Measurements from ENCODE around the gene ALG2.

ALG2 gene

DNA sequence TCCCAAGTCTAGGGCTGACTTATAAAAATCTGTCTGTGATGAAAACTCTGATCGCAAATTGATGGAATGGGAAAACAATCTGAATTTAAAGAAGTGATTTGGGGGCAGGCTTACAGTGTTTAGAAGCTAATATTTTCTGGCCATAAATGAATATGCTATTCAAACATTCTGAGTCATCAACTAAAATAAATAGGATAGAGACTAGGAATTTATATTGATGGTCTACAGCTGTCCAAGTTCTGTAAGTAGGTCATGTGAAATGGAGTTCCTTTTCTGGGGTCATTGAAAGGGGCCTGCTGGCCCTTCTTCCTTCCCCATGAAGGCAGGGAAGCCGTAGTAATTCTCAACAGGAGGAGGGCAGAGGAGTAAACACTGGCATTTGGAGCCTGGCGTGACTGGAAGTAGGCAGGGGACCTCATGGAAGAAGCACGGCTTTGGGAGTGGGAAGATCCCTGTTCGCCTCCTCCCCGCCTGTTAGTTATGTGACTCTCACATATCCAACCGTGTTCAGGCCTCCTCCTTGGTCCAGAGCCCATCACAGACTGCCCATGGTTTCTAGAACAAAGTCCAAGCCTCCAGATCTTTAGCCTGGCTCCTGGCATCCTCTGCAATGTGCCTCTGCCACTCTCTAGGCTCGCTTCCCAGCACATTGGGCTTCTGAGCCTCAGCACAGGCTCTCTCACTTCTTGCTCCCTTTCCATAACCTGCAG lies 31.7 kb downstream of the ALG2 start:
- Mint-ChIP-seq H3K4me1 (peaks cover 8% of the 10 kb centered on the region), H3K9me3 (no peaks in the 10 kb centered on the region), H3K27ac (no peak overlapping the region), H3K4me3 (no peak overlapping the region), H3K36me3 (no peaks in the 10 kb centered on the region)
- no peak for ATAC-seq
- DNase-seq (ENCODE audit: low spot score in 2 of 2), result no peak

DNA sequence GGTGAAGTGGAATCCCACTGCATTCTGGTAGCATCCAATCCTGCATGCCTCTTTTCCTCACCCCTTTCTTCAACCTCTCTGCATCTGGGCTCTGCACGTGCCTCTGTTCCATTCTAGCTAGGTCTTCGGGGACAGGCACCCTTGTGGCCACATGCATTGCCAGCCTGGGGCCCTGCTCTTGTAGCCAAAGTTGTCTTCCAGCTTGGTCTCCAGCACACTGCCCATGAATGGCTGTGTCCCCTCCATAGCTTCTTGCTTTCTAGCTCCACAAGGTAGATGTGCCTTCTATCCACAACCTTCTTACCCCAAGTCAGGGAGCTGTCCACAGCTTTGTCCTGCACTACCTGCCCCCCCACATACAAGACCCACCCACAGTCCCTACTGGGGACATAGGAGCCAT lies 32.6 kb downstream of the ALG2 start:
- Mint-ChIP-seq H3K27ac (peak overlapping the region; percentile 29), H3K9me3 (no peaks in the 10 kb centered on the region), H3K36me3 (no peaks in the 10 kb centered on the region), H3K4me1 (peaks cover 17% of the 10 kb centered on the region), H3K4me3 (no peak overlapping the region)
- ATAC-seq, result no peak
- DNase-seq (ENCODE audit: low spot score in 2 of 2), result no peak

DNA sequence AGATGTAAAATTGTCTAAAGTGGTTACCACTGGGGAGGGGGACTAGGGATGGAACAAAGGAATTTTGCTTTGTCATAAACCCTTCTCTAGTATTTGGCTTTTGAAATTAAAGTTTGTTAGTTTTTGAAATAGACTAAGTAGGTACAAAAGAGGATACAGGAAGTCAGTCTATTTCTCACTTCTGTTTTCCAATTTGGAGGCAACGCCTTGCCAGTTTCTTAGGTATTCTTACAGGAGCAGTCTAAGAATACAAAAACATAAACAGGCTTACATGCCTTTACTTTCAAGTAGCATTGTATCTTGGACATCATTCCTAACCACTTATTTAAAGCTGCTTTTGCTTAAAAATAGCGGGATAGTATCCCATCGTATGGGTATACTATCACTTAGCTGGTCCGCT lies 34.4 kb downstream of the ALG2 start:
- Mint-ChIP-seq H3K27ac (peak overlapping the region; percentile 44), H3K9me3 (no peaks in the 10 kb centered on the region), H3K4me3 (no peak overlapping the region), H3K4me1 (peaks cover 34% of the 10 kb centered on the region), H3K36me3 (no peaks in the 10 kb centered on the region)
- ATAC-seq (no peak), DNase-seq (ENCODE audit: low spot score in 2 of 2) (no peak)

DNA sequence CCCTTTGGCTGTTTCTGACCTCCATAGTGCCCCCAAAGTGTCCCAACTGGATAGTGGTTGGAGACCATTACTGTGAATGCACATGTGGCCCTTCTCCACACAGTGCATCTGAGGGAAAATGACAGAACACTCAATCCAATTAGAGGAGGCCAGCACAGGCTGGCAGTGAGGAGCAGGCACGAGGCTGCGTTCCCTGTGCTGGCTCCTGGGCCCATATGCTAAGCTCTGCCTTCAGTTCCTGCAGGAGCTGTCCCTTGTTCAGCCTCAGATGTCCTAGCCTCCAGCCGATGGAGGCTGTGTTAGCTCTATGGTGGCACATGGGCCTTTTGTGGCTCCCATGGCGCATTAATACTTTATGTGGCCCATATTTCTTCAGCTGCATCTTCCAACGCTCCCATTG lies 35.8 kb downstream of the ALG2 start:
- peaks cover 4% of the 10 kb centered on the region for H3K36me3 Mint-ChIP-seq
- peak overlapping the region; percentile 89 for H3K27ac Mint-ChIP-seq
- DNase-seq (ENCODE audit: low spot score in 2 of 2) (no peak), ATAC-seq (no peak)
- peaks cover 47% of the 10 kb centered on the region for H3K4me1 Mint-ChIP-seq
- H3K4me3 Mint-ChIP-seq, result peak overlapping the region; percentile 54
- no peaks in the 10 kb centered on the region for H3K9me3 Mint-ChIP-seq

DNA sequence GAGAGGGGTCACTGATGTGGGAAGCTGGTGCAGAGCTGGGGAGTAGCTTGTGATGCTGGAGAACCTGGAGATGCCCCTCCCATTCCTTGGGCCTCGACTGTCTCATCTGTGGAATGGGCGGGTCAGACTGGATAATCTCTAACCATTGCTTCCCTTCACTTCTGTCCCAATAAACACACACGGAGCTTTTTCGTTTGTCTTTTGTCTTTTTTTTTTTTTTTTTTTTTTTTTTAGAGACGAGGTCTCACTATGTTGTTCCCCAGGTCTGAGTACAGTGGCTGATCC lies 36.5 kb downstream of the ALG2 start:
- Mint-ChIP-seq H3K27ac (peak overlapping the region; percentile 89), H3K36me3 (peaks cover 4% of the 10 kb centered on the region), H3K9me3 (no peaks in the 10 kb centered on the region), H3K4me3 (peak overlapping the region; percentile 54), H3K4me1 (peaks cover 54% of the 10 kb centered on the region)
- no peak for ATAC-seq
- no peak for DNase-seq (ENCODE audit: low spot score in 2 of 2)

DNA sequence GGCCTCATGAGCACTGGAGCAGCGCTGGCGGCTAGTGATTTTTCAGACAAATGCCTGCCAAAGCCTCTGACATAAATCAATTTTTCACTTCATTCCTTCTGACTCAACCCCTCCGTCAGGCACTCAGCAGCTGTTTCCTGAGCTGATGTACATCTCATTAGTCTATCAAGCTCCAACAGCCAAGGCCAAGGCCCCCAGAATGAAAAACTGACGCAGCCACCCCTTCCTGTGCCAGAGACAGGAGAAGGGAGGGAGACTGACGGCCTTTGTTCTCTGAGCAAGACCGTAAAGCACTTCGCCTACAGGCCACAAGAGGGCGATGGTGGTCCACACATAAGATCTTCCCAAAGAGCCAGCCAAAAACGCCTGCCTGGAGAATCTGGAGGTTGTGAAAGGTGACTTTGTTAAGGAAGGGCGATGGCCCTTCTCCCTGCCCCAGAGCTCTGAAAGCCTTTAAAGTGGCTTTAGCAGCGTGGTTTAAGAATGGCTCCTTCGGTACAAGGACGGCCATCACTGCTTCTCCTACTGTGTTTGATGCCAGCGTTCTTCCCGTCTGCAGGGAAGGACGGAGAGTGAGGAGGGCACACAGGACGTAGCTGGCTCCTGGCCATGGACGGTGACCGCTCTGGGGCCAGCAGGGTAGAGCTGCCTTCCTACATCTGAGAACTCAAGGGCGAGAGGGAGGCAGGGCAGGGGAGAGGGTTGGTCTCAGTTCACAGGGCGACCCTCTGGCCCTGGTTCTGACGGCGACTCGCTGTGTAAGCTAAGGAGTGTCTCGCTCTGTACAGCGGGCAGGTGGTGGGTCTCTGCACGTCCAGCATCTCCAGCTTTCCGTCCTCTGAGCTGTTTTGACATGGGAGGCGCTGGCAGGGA lies 37.0 kb downstream of the ALG2 start:
- Mint-ChIP-seq H3K4me3 (peak overlapping the region; percentile 54), H3K4me1 (peaks cover 59% of the 10 kb centered on the region), H3K9me3 (no peaks in the 10 kb centered on the region), H3K27ac (peak overlapping the region; percentile 89), H3K36me3 (peaks cover 4% of the 10 kb centered on the region)
- DNase-seq (ENCODE audit: low spot score in 2 of 2) (peak; percentile 72 to 89), ATAC-seq (peak; percentile 89)

DNA sequence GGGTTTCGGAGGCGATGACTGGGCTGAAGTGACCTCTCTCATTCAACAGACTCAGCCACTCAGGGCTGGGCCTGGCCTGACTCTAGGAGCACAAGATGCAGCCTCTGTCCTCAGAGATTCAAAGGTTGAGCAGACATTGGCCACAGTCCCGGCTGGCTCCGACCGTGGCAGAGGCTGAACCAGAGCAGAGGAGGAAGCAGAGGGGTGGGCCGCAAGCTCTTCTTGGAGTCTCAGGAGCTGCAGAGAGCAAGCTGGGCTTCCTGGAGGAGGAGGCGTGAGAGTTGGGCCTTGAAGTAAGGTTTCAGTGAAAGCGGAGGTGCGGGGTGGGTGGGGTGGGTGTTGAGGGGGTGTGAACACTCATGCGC lies 37.6 kb downstream of the ALG2 start:
- peak overlapping the region; percentile 54 for H3K4me3 Mint-ChIP-seq
- peak overlapping the region; percentile 89 for H3K27ac Mint-ChIP-seq
- H3K9me3 Mint-ChIP-seq, result no peaks in the 10 kb centered on the region
- peak; percentile 2 for ATAC-seq
- peaks cover 4% of the 10 kb centered on the region for H3K36me3 Mint-ChIP-seq
- peak in 1 of 2 donors; percentile 63 for DNase-seq (ENCODE audit: low spot score in 2 of 2)
- peaks cover 65% of the 10 kb centered on the region for H3K4me1 Mint-ChIP-seq

DNA sequence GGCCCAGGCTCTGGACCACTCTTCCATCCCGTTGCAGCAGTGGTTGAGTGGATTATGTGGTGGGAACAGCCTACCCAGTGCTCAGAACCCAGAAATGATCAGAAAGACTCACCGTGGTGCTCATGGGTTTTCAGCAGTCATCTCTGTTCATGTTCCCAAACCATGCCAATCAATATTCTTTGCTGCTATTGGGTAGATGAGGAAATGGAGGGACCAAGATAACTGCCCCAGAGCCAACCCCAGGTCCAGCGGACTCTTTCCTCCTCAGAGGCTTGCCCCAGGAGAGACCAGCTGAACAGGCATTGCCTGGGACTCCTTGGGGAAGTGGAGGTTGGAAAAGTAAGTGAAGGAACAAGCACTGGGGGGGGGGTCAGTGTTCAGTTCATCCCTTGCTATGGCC lies 38.1 kb downstream of the ALG2 start:
- DNase-seq (ENCODE audit: low spot score in 2 of 2) (no peak), ATAC-seq (no peak)
- peak overlapping the region; percentile 54 for H3K4me3 Mint-ChIP-seq
- no peaks in the 10 kb centered on the region for H3K9me3 Mint-ChIP-seq
- peak overlapping the region; percentile 89 for H3K27ac Mint-ChIP-seq
- peaks cover 70% of the 10 kb centered on the region for H3K4me1 Mint-ChIP-seq
- H3K36me3 Mint-ChIP-seq, result peaks cover 4% of the 10 kb centered on the region

DNA sequence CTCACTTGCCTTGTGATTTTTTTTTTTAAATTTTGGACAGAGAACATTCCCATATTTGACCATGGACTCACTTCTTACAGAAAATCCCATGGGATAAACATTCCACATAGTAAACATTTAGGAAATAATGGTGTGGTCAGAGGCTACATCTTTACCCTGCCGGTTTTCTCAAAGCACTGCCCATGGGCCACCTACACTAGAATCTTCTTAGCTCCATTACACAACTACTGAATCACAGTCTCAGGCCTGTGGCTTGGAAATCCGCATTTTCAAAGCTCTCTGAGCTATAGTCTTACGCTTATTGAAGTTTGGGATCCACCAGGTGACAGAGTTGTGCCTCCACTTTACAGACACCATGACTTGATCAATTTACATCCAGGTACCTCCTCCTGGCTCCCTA lies 39.4 kb downstream of the ALG2 start:
- Mint-ChIP-seq H3K9me3 (no peaks in the 10 kb centered on the region), H3K4me3 (no peak overlapping the region), H3K27ac (no peak overlapping the region), H3K4me1 (peaks cover 73% of the 10 kb centered on the region), H3K36me3 (peaks cover 4% of the 10 kb centered on the region)
- DNase-seq (ENCODE audit: low spot score in 2 of 2) (no peak), ATAC-seq (no peak)

DNA sequence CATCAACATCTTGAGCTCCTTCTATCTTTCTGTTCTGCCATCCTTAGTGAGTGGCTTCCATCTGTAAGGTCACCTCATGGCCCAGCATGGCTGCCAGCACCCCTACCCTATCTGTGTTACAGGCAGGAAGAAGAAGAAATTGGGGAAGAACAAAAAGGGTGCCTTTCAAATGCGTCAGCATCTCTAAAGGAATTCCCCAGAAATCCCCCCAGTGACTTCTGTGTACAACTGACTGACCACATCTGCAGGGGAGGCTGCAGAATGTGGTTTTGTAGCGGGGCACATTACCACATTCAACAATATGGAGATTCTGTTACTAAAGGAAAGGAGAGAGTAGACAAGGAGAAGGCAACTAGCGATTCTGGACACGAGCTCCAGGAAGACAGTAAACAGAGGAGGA lies 40.1 kb downstream of the ALG2 start:
- Mint-ChIP-seq H3K4me3 (peak overlapping the region; percentile 54), H3K4me1 (peaks cover 76% of the 10 kb centered on the region), H3K36me3 (peaks cover 4% of the 10 kb centered on the region), H3K27ac (peak overlapping the region; percentile 93), H3K9me3 (no peaks in the 10 kb centered on the region)
- ATAC-seq (peak; percentile 44), DNase-seq (ENCODE audit: low spot score in 2 of 2) (peak; percentile 18 to 71)

DNA sequence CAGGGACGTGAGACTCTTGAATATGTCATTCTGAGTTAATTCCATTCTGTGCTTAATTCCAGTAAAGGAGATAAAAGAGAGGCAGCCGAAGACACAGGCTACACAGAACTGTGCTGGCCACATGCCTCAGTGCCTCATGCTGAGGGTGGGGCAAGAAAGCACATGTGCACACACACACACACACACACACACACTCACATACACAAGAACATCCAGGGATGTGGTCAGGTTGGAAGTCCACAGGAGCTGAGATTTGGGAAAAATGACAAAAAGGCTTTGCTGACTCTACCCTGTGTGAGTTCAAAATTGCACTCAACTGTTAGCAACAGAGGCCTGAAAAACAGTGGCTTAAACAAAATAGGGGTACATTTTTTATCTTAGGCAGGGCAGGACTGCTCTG lies 40.5 kb downstream of the ALG2 start:
- Mint-ChIP-seq H3K4me3 (peak overlapping the region; percentile 54), H3K4me1 (peaks cover 80% of the 10 kb centered on the region), H3K36me3 (peaks cover 4% of the 10 kb centered on the region), H3K27ac (peak overlapping the region; percentile 93), H3K9me3 (no peaks in the 10 kb centered on the region)
- DNase-seq (ENCODE audit: low spot score in 2 of 2), result no peak
- ATAC-seq, result no peak

DNA sequence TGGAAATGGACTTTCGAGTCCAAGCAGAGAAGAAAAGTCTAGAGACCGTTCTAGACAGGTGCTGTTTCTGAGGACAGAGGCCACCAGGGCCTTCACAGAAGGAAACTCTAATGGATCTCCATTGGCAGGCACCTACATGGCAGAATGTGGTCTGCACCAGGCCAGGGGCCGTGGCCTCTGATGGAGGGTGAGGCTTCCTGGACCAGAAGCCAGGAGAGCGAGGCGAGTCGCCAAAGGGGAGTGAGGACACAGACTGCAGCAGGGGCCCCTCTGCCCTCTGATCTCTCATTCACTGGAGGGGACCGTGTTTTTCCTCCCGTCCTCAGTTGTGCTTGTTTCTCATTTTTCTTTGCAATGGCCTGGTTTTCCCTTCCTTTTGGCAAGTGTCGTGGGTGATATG lies 41.1 kb downstream of the ALG2 start:
- ATAC-seq (peak; percentile 3), DNase-seq (ENCODE audit: low spot score in 2 of 2) (peak in 1 of 2 donors; percentile 61)
- peak overlapping the region; percentile 54 for H3K4me3 Mint-ChIP-seq
- peak overlapping the region; percentile 93 for H3K27ac Mint-ChIP-seq
- peaks cover 79% of the 10 kb centered on the region for H3K4me1 Mint-ChIP-seq
- no peaks in the 10 kb centered on the region for H3K9me3 Mint-ChIP-seq
- H3K36me3 Mint-ChIP-seq, result peaks cover 4% of the 10 kb centered on the region

DNA sequence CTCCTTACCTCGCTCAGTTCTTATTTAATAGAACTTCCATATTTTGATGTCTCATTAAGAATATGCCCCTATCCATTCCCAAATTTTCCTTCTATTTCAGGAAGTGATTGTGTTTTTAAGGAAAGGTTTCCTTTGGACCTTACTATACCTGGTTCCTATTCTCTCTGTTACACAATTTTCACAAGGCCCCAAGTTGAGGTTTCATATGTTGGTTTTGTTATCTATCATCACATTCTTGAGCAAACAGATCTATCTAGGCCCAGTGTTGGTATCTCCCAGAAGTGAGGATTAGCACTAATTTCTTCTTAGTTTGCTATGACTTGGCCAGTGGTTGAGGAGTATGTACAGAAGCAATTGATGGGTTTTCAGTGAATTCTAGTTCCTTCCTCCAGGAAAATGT lies 41.5 kb downstream of the ALG2 start:
- peaks cover 4% of the 10 kb centered on the region for H3K36me3 Mint-ChIP-seq
- peak overlapping the region; percentile 54 for H3K4me3 Mint-ChIP-seq
- peak overlapping the region; percentile 93 for H3K27ac Mint-ChIP-seq
- peak; percentile 83 for ATAC-seq
- no peaks in the 10 kb centered on the region for H3K9me3 Mint-ChIP-seq
- peak in 1 of 2 donors; percentile 49 for DNase-seq (ENCODE audit: low spot score in 2 of 2)
- peaks cover 75% of the 10 kb centered on the region for H3K4me1 Mint-ChIP-seq

DNA sequence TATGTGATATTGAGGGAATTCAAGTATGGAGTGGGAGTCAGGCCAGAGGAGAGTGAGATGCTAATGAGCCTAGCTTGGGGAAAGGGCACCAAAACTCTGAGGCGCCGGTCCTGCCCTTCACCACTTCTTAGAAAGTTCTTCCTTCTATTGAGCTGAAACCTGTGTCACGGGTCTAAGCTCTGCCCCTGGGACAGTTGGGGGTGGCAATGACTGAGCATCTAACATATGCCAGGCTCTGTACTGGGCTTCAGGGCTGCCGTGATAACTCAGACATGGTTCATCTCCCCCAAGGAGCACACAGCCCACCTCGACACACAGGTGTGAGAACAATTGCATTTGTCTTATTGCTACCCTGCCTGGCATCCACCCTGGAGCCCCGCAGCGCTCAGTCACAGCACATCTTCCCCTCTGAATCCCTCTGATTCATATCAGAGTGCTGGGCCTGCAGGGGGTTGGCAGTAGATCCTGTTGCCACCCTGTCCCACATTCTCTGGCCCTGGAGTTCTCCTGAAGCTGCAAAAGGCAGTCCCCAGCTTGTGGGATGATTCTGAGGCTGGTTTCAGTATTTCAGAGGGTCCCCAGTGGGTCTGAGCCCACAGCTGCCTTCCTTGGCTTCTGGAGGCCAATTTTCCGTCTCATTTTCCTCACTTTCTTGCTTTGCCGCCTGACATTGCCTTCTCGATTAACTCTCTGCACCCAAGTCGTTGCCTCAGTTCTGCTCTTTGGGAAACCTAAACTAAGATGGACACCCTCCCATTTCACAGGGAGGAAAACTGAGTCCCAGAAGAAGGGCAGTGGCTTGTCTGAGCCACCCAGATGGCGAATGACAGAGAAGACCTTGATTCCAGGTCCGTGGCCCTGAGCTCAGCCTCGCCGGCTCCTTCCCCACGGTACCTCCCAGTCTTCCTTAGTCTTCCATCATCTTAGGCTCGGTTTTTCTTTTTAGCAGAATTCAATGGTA lies 42.5 kb downstream of the ALG2 start:
- Mint-ChIP-seq H3K9me3 (no peaks in the 10 kb centered on the region), H3K4me1 (peaks cover 68% of the 10 kb centered on the region), H3K27ac (no peak overlapping the region), H3K4me3 (no peak overlapping the region), H3K36me3 (peaks cover 4% of the 10 kb centered on the region)
- DNase-seq (ENCODE audit: low spot score in 2 of 2), result peak in 1 of 2 donors; percentile 47
- ATAC-seq, result no peak
